HCT116 (cell line): ENCODE results near the gene MAPKBP1. TPM values are rescaled to one million over a fixed set of nuclear protein-coding genes. Genes with fewer than 3 reads are reported as not detected.

Experiments
- ATF3 ChIP-seq: IDR thresholded peaks from 2 replicates; pipeline ENCODE4 v1.6.1; 2012
- EGR1 ChIP-seq: IDR thresholded peaks from 2 replicates; pipeline ENCODE4 v1.6.1; 2012; ENCODE audit warnings: low read depth
- ELF1 ChIP-seq: IDR thresholded peaks from 2 replicates; pipeline ENCODE4 v1.6.1; 2012; ENCODE audit warnings: low read depth, borderline replicate concordance
- POLR2A ChIP-seq: IDR thresholded peaks from 2 replicates; pipeline ENCODE4 v1.7.0; 2011; ENCODE audit warnings: borderline replicate concordance; ENCODE audit not compliant: insufficient read depth, insufficient read length; ENCODE audit errors: extremely low read depth
- POLR2AphosphoS5 ChIP-seq: IDR thresholded peaks from 2 replicates; pipeline ENCODE4 v1.6.1; 2011; ENCODE audit warnings: mild to moderate bottlenecking, low read depth, low read length, moderate library complexity
- SRF ChIP-seq: IDR thresholded peaks from 2 replicates; pipeline ENCODE4 v1.6.1; 2012; ENCODE audit warnings: low read depth
- TCF7L2 ChIP-seq: IDR thresholded peaks from 2 replicates; pipeline ENCODE4 v1.7.0; 2011; ENCODE audit warnings: borderline replicate concordance, inconsistent platforms; ENCODE audit not compliant: insufficient read depth, insufficient read length; ENCODE audit errors: extremely low read depth
- YY1 ChIP-seq: IDR thresholded peaks from 2 replicates; pipeline ENCODE4 v1.6.1; 2011; ENCODE audit warnings: low read length, low read depth, moderate library complexity, mild to moderate bottlenecking; ENCODE audit not compliant: insufficient replicate concordance; ENCODE audit errors: extremely low read depth
- ZNF274 ChIP-seq: fragments of 200-500 bp; sonication (Bioruptor generic); IDR thresholded peaks from 2 replicates; pipeline ENCODE4 v1.6.1; 2014; ENCODE audit warnings: mild to moderate bottlenecking, low read depth, low read length, inconsistent platforms
- total RNA-seq: library from RNA; stranded (reverse); gene quantifications from one replicate; pipeline ENCODE4 v1.2.1, GENCODE V29; 2021; ENCODE audit not compliant: unreplicated experiment
- TF ChIP-seq, protein P1 (sequence below): IDR thresholded peaks from 2 replicates; pipeline ENCODE4 v1.6.1; 2012; ENCODE audit warnings: low read depth
- TF ChIP-seq, protein P2 (sequence below), 3 experiments: fragments of 200-600 bp in 1 of 3; sonication (generic) in 1 of 3; IDR thresholded peaks in 2 of 3; conservative IDR thresholded peaks in 1 of 3; 2 replicates each; pipeline ENCODE4 v1.5.1; 2012 to 2017; ENCODE audit warnings: low read depth in 2 of 3, low read length in 2 of 3, antibody characterized with exemption in 1 of 3, borderline replicate concordance in 1 of 3, control low read depth in 1 of 3, mild to moderate bottlenecking in 1 of 3, mixed read lengths in 1 of 3, mixed run types in 1 of 3, moderate library complexity in 1 of 3; ENCODE audit not compliant: insufficient read depth in 1 of 3

Gene MAPKBP1
- total RNA-seq, 1 experiment from 2014 or later: 21.3 TPM

DNA sequence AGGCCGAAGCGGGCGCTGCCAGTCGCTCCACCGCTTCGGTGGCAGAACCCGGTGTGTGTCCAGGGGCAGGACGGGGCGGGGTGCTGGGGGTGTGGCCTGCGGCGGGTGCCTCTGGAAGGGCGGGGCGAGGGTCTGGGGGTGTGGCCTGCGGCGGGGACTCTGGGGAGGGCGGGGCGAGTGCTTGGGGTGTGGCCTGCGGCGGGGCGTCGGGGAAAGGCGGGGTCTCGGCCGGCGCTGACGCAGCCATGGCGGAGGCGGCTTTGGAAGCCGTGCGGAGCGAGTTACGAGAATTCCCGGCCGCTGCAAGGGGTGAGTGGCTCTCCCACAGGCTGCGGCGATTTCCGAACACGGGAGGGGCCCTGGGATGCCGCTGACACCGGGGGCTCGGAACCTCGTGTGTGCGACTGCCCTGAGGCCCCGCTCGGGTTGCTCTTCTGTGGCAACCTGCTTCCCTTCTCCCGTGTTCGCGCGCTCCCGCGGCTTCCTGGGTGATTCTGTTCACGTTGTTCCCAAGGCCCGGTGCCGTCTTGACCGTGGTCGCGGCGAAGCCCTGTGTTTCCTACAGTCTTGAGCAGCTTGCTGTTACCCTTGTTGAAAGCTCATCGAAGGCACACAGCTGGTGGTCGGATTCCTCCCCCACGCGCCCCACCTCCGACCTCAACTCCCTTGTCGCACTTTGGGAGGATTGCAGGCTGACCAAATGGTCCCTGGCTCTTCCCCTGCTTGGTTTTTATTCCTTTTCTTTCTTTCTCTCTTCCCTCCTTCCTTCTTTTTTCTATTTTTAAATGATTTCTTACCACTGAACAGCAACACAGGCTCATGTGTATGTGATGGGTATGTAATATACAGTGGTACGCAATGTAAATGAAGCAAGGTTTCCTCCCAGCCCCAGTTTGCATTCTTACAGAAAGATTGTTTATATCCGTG lies 53.9 kb downstream of the MAPKBP1 start, which contains the start of gene JMJD7 (continued):
- TF ChIP-seq, protein P1, sequence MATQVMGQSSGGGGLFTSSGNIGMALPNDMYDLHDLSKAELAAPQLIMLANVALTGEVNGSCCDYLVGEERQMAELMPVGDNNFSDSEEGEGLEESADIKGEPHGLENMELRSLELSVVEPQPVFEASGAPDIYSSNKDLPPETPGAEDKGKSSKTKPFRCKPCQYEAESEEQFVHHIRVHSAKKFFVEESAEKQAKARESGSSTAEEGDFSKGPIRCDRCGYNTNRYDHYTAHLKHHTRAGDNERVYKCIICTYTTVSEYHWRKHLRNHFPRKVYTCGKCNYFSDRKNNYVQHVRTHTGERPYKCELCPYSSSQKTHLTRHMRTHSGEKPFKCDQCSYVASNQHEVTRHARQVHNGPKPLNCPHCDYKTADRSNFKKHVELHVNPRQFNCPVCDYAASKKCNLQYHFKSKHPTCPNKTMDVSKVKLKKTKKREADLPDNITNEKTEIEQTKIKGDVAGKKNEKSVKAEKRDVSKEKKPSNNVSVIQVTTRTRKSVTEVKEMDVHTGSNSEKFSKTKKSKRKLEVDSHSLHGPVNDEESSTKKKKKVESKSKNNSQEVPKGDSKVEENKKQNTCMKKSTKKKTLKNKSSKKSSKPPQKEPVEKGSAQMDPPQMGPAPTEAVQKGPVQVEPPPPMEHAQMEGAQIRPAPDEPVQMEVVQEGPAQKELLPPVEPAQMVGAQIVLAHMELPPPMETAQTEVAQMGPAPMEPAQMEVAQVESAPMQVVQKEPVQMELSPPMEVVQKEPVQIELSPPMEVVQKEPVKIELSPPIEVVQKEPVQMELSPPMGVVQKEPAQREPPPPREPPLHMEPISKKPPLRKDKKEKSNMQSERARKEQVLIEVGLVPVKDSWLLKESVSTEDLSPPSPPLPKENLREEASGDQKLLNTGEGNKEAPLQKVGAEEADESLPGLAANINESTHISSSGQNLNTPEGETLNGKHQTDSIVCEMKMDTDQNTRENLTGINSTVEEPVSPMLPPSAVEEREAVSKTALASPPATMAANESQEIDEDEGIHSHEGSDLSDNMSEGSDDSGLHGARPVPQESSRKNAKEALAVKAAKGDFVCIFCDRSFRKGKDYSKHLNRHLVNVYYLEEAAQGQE: no peak
- peak; percentile 89 for TF ChIP-seq POLR2AphosphoS5
- TF ChIP-seq ELF1: no peak
- TF ChIP-seq ATF3: no peak
- TF ChIP-seq TCF7L2: no peak
- peak; percentile 27; the same call in 1 of the 2 replicates for TF ChIP-seq EGR1
- no peak for TF ChIP-seq ZNF274
- no peak for TF ChIP-seq POLR2A
- TF ChIP-seq SRF: no peak
- peak; percentile 59 for TF ChIP-seq YY1
- TF ChIP-seq, protein P2, sequence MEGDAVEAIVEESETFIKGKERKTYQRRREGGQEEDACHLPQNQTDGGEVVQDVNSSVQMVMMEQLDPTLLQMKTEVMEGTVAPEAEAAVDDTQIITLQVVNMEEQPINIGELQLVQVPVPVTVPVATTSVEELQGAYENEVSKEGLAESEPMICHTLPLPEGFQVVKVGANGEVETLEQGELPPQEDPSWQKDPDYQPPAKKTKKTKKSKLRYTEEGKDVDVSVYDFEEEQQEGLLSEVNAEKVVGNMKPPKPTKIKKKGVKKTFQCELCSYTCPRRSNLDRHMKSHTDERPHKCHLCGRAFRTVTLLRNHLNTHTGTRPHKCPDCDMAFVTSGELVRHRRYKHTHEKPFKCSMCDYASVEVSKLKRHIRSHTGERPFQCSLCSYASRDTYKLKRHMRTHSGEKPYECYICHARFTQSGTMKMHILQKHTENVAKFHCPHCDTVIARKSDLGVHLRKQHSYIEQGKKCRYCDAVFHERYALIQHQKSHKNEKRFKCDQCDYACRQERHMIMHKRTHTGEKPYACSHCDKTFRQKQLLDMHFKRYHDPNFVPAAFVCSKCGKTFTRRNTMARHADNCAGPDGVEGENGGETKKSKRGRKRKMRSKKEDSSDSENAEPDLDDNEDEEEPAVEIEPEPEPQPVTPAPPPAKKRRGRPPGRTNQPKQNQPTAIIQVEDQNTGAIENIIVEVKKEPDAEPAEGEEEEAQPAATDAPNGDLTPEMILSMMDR (IDR thresholded peaks at IDR 0.05 in 2 of 3, conservative IDR thresholded peaks at IDR 0.05 in 1 of 3; ENCODE audit: borderline replicate concordance in 1 of 3, insufficient read depth in 1 of 3, low read depth in 2 of 3, low read length in 2 of 3): no peak
